Prostate gland (tissue), 2 donors: ENCODE results near the gene LIMK1. TPM values are rescaled to one million over a fixed set of nuclear protein-coding genes. Genes with fewer than 3 reads are reported as not detected.
A peak's percentile ranks its signal among the peaks of the same experiment; 100 is the strongest.

Experiments used
- DNase-seq: peaks from one replicate; pipeline ENCODE4 v3.0.0-alpha.2; 2019; ENCODE audit warnings: low spot score
- H3K27ac ChIP-seq, 2 donors: fragments of 200-600 bp; sonication (generic); 2 replicates each; pipeline ENCODE4 v1.5.1; 2017 to 2019
- H3K27me3 ChIP-seq: fragments of 200-600 bp; sonication (generic); replicated peaks from 2 replicates; pipeline ENCODE4 v1.5.1; 2019; ENCODE audit not compliant: insufficient read depth
- H3K36me3 ChIP-seq, 2 donors: fragments of 200-600 bp; sonication (generic); 1 replicate in 1 of 2; 2 replicates in 1 of 2; pipeline versions ENCODE4 v1.5.1 to v1.8.1; 2017 to 2019
- H3K4me1 ChIP-seq: fragments of 200-600 bp; sonication (generic); replicated peaks from 2 replicates; pipeline ENCODE4 v1.5.1; 2019
- H3K4me3 ChIP-seq, 2 donors: fragments of 200-600 bp; sonication (generic); 2 replicates each; pipeline ENCODE4 v1.5.1; 2017 to 2019
- H3K9me3 ChIP-seq: fragments of 200-600 bp; sonication (generic); 2 replicates; pipeline ENCODE4 v1.5.1; 2017
- CTCF ChIP-seq, 4 experiments: fragments of 200-600 bp in 2 of 4; fragments of 450-650 bp in 2 of 4; sonication (generic) in 2 of 4; IDR thresholded peaks; 1 replicate in 3 of 4; 2 replicates in 1 of 4; pipeline ENCODE4 v1.5.1; 2016 to 2019; ENCODE audit warnings: antibody characterized with exemption in 4 of 4, mild to moderate bottlenecking in 2 of 4, moderate library complexity in 2 of 4
- POLR2A ChIP-seq: fragments of 450-650 bp; IDR thresholded peaks from one replicate; pipeline ENCODE4 v1.6.1; 2016; ENCODE audit warnings: antibody characterized with exemption, mild to moderate bottlenecking
- POLR2AphosphoS5 ChIP-seq: sonication (generic); formaldehyde crosslinking; IDR thresholded peaks from one replicate; pipeline ENCODE4 v1.6.1; 2017; ENCODE audit warnings: antibody characterized with exemption
- WGBS: methylation state at CpG from one replicate; pipeline ENCODE4 v1.1.5; 2018; 5-methylcytosine and 5-hydroxymethylcytosine counted together
- intact Hi-C: fragments of 100-400 bp; cut with DNase I; formaldehyde crosslinking; loops from one replicate; pipeline ENCODE4 v1.14.2; 2022
- total RNA-seq, 2 donors: library from RNA; depleted of rRNA; stranded (reverse); fragments of >200 nt; gene quantifications; one replicate each; pipeline ENCODE4 v1.1.0, GENCODE V29; 2016

The LIMK1 gene
- total RNA-seq, 2 donors from 2014 or later: 12.8 to 41.2 TPM

GRCh38 chr7:74095135-74095534 is 11.5 kb downstream of the LIMK1 start:
- WGBS: 94% methylated on average over 6 of the region's 6 CpGs
- intact Hi-C loops: no loop called here
- TF ChIP-seq POLR2A (no peak), CTCF (IDR thresholded peaks at IDR 0.05) (no peak), POLR2AphosphoS5 (no peak)
- Histone ChIP-seq H3K27me3 (no peaks in the 10 kb centered on the region), H3K36me3 (no peaks in the 10 kb centered on the region), H3K4me3 (no peak overlapping the region), H3K4me1 (no peaks in the 10 kb centered on the region), H3K27ac (peak overlapping the region; percentile 57 to 65), H3K9me3 (no peaks in the 10 kb centered on the region)
- DNase-seq: no peak

GRCh38 chr7:74097937-74098614 is 14.5 kb downstream of the LIMK1 start:
- Histone ChIP-seq H3K36me3 (no peaks in the 10 kb centered on the region), H3K9me3 (no peaks in the 10 kb centered on the region), H3K4me1 (no peaks in the 10 kb centered on the region), H3K27me3 (no peaks in the 10 kb centered on the region), H3K4me3 (no peak overlapping the region), H3K27ac (peak overlapping the region in 1 of 2 donors; percentile 50)
- intact Hi-C loops: no loop called here
- TF ChIP-seq POLR2A (no peak), POLR2AphosphoS5 (peak; percentile 14)
- no peak for DNase-seq
- 65% methylated on average over 11 of the region's 11 CpGs for WGBS

DNA sequence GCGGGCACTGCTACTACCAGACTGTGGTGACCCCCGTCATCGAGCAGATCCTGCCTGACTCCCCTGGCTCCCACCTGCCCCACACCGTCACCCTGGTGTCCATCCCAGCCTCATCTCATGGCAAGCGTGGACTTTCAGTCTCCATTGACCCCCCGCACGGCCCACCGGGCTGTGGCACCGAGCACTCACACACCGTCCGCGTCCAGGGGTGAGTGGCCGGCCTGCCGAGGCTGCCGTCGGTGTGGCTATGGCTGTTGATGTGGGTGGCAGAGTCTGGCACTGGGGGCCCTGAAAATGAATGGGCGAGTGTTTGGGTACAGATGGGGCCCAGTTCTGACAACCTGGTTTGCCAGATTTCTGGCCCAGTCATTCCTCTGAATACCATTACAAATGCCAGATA is 15.4 kb downstream of the LIMK1 start:
- intact Hi-C loops: no loop called here
- H3K4me1 ChIP-seq: no peaks in the 10 kb centered on the region

DNA sequence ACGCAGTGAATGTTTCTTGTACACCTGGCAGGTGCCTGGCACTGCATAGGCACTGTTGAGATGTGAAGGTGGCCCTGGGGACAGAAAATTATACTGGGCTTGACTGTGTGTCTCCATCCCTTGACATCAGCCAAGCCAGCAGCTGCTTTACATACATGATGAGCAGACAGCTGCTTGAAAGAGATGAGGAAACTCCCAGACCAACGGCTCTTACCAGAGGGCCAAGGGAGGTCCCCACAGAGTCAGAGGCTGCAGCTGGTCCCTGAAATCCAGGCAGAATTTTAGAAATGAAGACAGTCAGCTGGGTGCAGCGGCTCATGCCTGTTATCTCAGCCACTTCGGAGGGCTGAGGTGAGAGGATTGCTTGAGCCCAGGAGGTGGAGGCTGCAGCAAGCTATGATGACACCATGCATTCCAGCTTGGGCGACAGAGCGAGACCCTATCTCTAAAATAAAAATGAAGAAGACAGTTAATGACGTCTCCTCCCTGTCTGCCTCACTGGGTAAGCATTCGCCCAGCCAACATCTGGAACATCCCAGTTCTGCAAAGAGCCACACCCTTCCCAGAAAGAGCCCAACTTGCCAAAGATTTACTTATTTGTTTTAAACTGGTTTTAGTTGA is 17.6 kb downstream of the LIMK1 start:
- Histone ChIP-seq H3K4me1 (no peaks in the 10 kb centered on the region), H3K27ac (no peak overlapping the region), H3K4me3 (no peak overlapping the region), H3K27me3 (no peaks in the 10 kb centered on the region), H3K36me3 (no peaks in the 10 kb centered on the region), H3K9me3 (no peaks in the 10 kb centered on the region)
- 81% methylated on average over 8 of the region's 8 CpGs for WGBS
- no peak for TF ChIP-seq CTCF (IDR thresholded peaks at IDR 0.05)
- TF ChIP-seq POLR2AphosphoS5: no peak
- TF ChIP-seq POLR2A: no peak
- intact Hi-C loops: no loop called here
- DNase-seq: no peak

More for the DNA sequence above, 15.4 kb downstream of the LIMK1 start:
- H3K27ac ChIP-seq: peak overlapping the region; percentile 11 to 43
- WGBS: 93% methylated on average over 17 of the region's 17 CpGs
- H3K27me3 ChIP-seq: no peaks in the 10 kb centered on the region
- no peak for TF ChIP-seq POLR2A
- no peak for TF ChIP-seq CTCF (IDR thresholded peaks at IDR 0.05)
- no peak for TF ChIP-seq POLR2AphosphoS5
- no peak overlapping the region for H3K4me3 ChIP-seq
- no peak for DNase-seq
- no peaks in the 10 kb centered on the region for H3K36me3 ChIP-seq
- no peaks in the 10 kb centered on the region for H3K9me3 ChIP-seq

- no peak overlapping the region for H3K27ac ChIP-seq
- 65% methylated on average over 6 of the region's 6 CpGs for WGBS
- intact Hi-C loops: no loop called here
Observed at GRCh38 chr7:74103219-74103772, 19.7 kb downstream of the LIMK1 start.

More at GRCh38 chr7:74103219-74103772, 19.7 kb downstream of the LIMK1 start:
- DNase-seq: no peak
- H3K9me3 ChIP-seq: no peaks in the 10 kb centered on the region
- no peaks in the 10 kb centered on the region for H3K36me3 ChIP-seq
- H3K4me3 ChIP-seq: no peak overlapping the region
- H3K4me1 ChIP-seq: no peaks in the 10 kb centered on the region
- TF ChIP-seq CTCF (IDR thresholded peaks at IDR 0.05): no peak
- TF ChIP-seq POLR2AphosphoS5: no peak
- no peak for TF ChIP-seq POLR2A
- no peaks in the 10 kb centered on the region for H3K27me3 ChIP-seq
